K562 (cell line): Measurements from ENCODE around the gene ZNF544. TPM values are rescaled to one million over a fixed set of nuclear protein-coding genes. Genes with fewer than 3 reads are reported as not detected.

Experiments
- ATAC-seq: fragments of 200-7000 bp; cut with Tn5 transposase; 3 replicates; pipeline ENCODE4 v1.9.1; 2020; ENCODE audit warnings: moderate library complexity
- BruUV-seq: library from RNA; stranded (reverse); fragments of 400-500 nt; replicated peaks from 2 replicates; lab custom pipeline; 2021; lab: Mats Ljungman, UMichigan
- CTCF ChIA-PET: fragments of 300-600 bp; formaldehyde crosslinking; extraction: SDS; loops from one replicate; lab custom pipeline; 2021; ENCODE audit warnings: low intra/inter-chr PET ratio; lab: Yijun Ruan, JAX
- POLR2A ChIA-PET: fragments of 300-600, 350-650 bp; sonication (Branson Sonifier 250); formaldehyde crosslinking; extraction: SDS; loops from one replicate; lab custom pipeline; 2021; ENCODE audit warnings: antibody characterized with exemption, inconsistent platforms; lab: Yijun Ruan, JAX
- DNase-seq, 4 experiments: peaks; one replicate each; pipeline versions ENCODE4 v3.0.0 to v3.0.0-alpha.2; 2011 to 2018; ENCODE audit warnings: low spot score in 3 of 4, mixed read lengths in 3 of 4; ENCODE audit errors: extremely low read depth in 1 of 4
- FAIRE-seq: peaks from 2 replicates; lab custom pipeline; 2011; peaks lifted over from hg19 to GRCh38; lab: Jason Lieb, UNC
- H2AFZ ChIP-seq: 2 replicates; pipeline ENCODE4 v1.6.0; 2011; ENCODE audit warnings: low read depth, low read length, control low read depth, inconsistent platforms
- H3K27ac ChIP-seq: fragments of 200-600 bp; 3 replicates; pipeline ENCODE4 v1.8.0; 2011; ENCODE audit warnings: low read depth, mild to moderate bottlenecking, control low read depth, inconsistent platforms, low read length, moderate library complexity, mixed read lengths; ENCODE audit errors: extremely low read depth
- H3K27me3 ChIP-seq, 2 experiments: fragments of 300-600 bp in 1 of 2; 2 replicates in 1 of 2; 3 replicates in 1 of 2; pipeline versions ENCODE4 v1.6.0 to v1.8.0; 2011; ENCODE audit warnings: inconsistent platforms in 2 of 2, low read length in 2 of 2, mild to moderate bottlenecking in 1 of 2, mixed read lengths in 1 of 2, moderate library complexity in 1 of 2; ENCODE audit not compliant: control insufficient read depth in 2 of 2, insufficient read depth in 2 of 2
- H3K36me3 ChIP-seq: fragments of 300-600 bp; 3 replicates; pipeline ENCODE4 v1.8.0; 2011; ENCODE audit warnings: mild to moderate bottlenecking, low read length, inconsistent platforms; ENCODE audit not compliant: control insufficient read depth, insufficient read depth
- H3K4me1 ChIP-seq, 2 experiments: fragments of 200-600 bp in 1 of 2; replicated peaks in 1 of 2; 2 replicates in 1 of 2; 3 replicates in 1 of 2; pipeline versions ENCODE4 v1.5.1 to v1.8.0; 2011; ENCODE audit warnings: inconsistent platforms in 2 of 2, low read length in 2 of 2, mild to moderate bottlenecking in 1 of 2, mixed read lengths in 1 of 2, moderate library complexity in 1 of 2; ENCODE audit not compliant: control insufficient read depth in 2 of 2, insufficient read depth in 2 of 2
- H3K4me2 ChIP-seq: 2 replicates; pipeline ENCODE4 v1.6.1; 2011; ENCODE audit warnings: low read length, control low read depth, inconsistent platforms, mixed read lengths; ENCODE audit not compliant: insufficient read depth
- H3K4me3 ChIP-seq: fragments of 200-600 bp; sonication (generic), shearing (Covaris generic); 2 replicates; pipeline ENCODE4 v1.5.1; 2016; ENCODE audit warnings: control low read depth, inconsistent platforms
- H3K79me2 ChIP-seq: fragments of 200-600 bp; 3 replicates; pipeline ENCODE4 v1.8.0; 2011; ENCODE audit warnings: low read length, inconsistent platforms; ENCODE audit not compliant: control insufficient read depth, insufficient read depth
- H3K9ac ChIP-seq, 2 experiments: 2 replicates each; pipeline versions ENCODE4 v1.6.0 to v1.6.1; 2011; ENCODE audit warnings: low read depth in 2 of 2, low read length in 2 of 2, control low read depth in 1 of 2, inconsistent platforms in 1 of 2, mild to moderate bottlenecking in 1 of 2, mixed read lengths in 1 of 2; ENCODE audit not compliant: insufficient read depth in 1 of 2
- H3K9me1 ChIP-seq: one replicate; pipeline ENCODE4 v1.6.0; 2011; ENCODE audit warnings: inconsistent platforms, mild to moderate bottlenecking, low read length, moderate library complexity; ENCODE audit not compliant: control insufficient read depth, insufficient read depth
- H3K9me3 ChIP-seq: replicated peaks from 2 replicates; pipeline ENCODE4 v1.5.1; 2011; ENCODE audit warnings: low read depth, low read length, inconsistent platforms; ENCODE audit not compliant: control insufficient read depth, insufficient read depth
- H4K20me1 ChIP-seq: replicated peaks from 2 replicates; pipeline ENCODE4 v1.6.1; 2011; ENCODE audit warnings: low read length, inconsistent platforms, mixed read lengths; ENCODE audit not compliant: control insufficient read depth, insufficient read depth
- ATF4 ChIP-seq: fragments of 450-650 bp; formaldehyde crosslinking; IDR thresholded peaks from 2 replicates; pipeline ENCODE4 v1.4.0; 2022; ENCODE audit warnings: mild to moderate bottlenecking, moderate library complexity
- BRCA1 ChIP-seq, 2 experiments: fragments of 450-650 bp in 1 of 2; sonication (generic) in 1 of 2; formaldehyde crosslinking in 1 of 2; IDR thresholded peaks; 2 replicates each; pipeline versions ENCODE4 v1.5.0 to v1.6.1; 2017 to 2020; ENCODE audit warnings: mild to moderate bottlenecking in 1 of 2, missing genetic modification reagents in 1 of 2
- CC2D1A ChIP-seq: fragments of 450-650 bp; IDR thresholded peaks from 2 replicates; pipeline ENCODE4 v1.6.1; 2017; ENCODE audit warnings: mild to moderate bottlenecking
- DACH1 ChIP-seq: fragments of 450-650 bp; IDR thresholded peaks from 2 replicates; pipeline ENCODE4 v1.6.1; 2018; ENCODE audit not compliant: partially characterized antibody
- KDM5B ChIP-seq: fragments of 200-600 bp; sonication (generic); IDR thresholded peaks from 2 replicates; pipeline ENCODE4 v1.6.1; 2012; ENCODE audit warnings: low read depth, mild to moderate bottlenecking, moderate library complexity, low read length, control low read depth, inconsistent platforms; ENCODE audit not compliant: insufficient replicate concordance
- NCOA1 ChIP-seq: fragments of 450-650 bp; IDR thresholded peaks from 2 replicates; pipeline ENCODE4 v1.6.1; 2016; ENCODE audit warnings: low read depth
- RBM22 ChIP-seq: fragments of 200-400 bp; formaldehyde crosslinking; IDR thresholded peaks from 2 replicates; pipeline ENCODE4 v1.6.1; 2018; ENCODE audit warnings: low read length, low read depth; ENCODE audit not compliant: poor library complexity, severe bottlenecking
- TCF15 ChIP-seq: fragments of 250-450 bp; sonication (Bioruptor Pico); IDR thresholded peaks from 2 replicates; pipeline ENCODE4 v1.8.0; 2022; ENCODE audit warnings: moderate library complexity, mild to moderate bottlenecking, inconsistent platforms
- ZC3H11A ChIP-seq: IDR thresholded peaks from 2 replicates; pipeline ENCODE4 v1.6.1; 2012; ENCODE audit warnings: low read depth, low read length, improper control_type of control experiment
- ZNF133 ChIP-seq: fragments of 250-450 bp; sonication (Bioruptor Pico); IDR thresholded peaks from 2 replicates; pipeline ENCODE4 v1.4.0; 2020; ENCODE audit warnings: mild to moderate bottlenecking
- ZNF395 ChIP-seq: fragments of 200-800 bp; sonication (Bioruptor generic); IDR thresholded peaks from 2 replicates; pipeline ENCODE4 v1.6.1; 2017; ENCODE audit warnings: missing genetic modification characterization, missing compliant biosample characterization
- ZNF561 ChIP-seq: fragments of 450-650 bp; formaldehyde crosslinking; conservative IDR thresholded peaks from 2 replicates; pipeline ENCODE4 v1.4.0; 2020; ENCODE audit warnings: mild to moderate bottlenecking, moderate library complexity
- ZNF592 ChIP-seq: fragments of 450-650 bp; IDR thresholded peaks from 2 replicates; pipeline ENCODE4 v1.6.1; 2017; ENCODE audit warnings: antibody characterized with exemption, mild to moderate bottlenecking
- WGBS: fragments of 100-300 bp; shearing (Covaris generic); methylation state at CpG from one replicate; pipeline ENCODE4 v1.1.6; 2016; ENCODE audit warnings: low coverage, mixed read lengths; ENCODE audit not compliant: insufficient coverage; ENCODE audit errors: missing lambda C conversion rate; 5-methylcytosine and 5-hydroxymethylcytosine counted together
- in situ Hi-C: fragments of 300-500 bp; cut with MboI; formaldehyde crosslinking; loops from 4 replicates; pipeline ENCODE4 v1.15.0; 2018; ENCODE audit warnings: inconsistent platforms, mixed read lengths
- intact Hi-C: fragments of 100-400 bp; cut with micrococcal nuclease; formaldehyde crosslinking; loops from 2 replicates; pipeline ENCODE4 v1.14.2; 2022
- polyA plus RNA-seq, 8 experiments: library from polyadenylated mRNA; depleted of rRNA in 4 of 8; stranded (reverse) in 5 of 8; unstranded in 3 of 8; fragments of >200 nt; fragmentation: Nextera tagmentation in 2 of 8; fragmentation: Illumina TruSeq in 1 of 8; extraction: Ambion mirVana in 2 of 8; extraction: Trizol in 1 of 8; gene quantifications; 2 replicates each; pipeline versions ENCODE4 v1.2.1 to v1.2.3, GENCODE V29; 2011 to 2014; ENCODE audit warnings: inconsistent platforms in 1 of 8, missing spikeins in 1 of 8
- total RNA-seq, 7 experiments: library from RNA; depleted of rRNA in 6 of 7; stranded (reverse); fragments of >200 nt in 6 of 7; fragmentation: Illumina TruSeq in 2 of 7; extraction: Trizol in 2 of 7; gene quantifications; 2 replicates each; pipeline versions ENCODE4 v1.2.1 to v1.2.3, GENCODE V29; 2011 to 2021; ENCODE audit warnings: low replicate concordance in 1 of 7

The ZNF544 gene
- total and polyA plus RNA-seq, 9 of the 15 experiments (the other 6 are each of a cell fraction or from before 2014, with no cell fraction given) = 23.6 to 59.0 (median 41.4) TPM

- H3K79me2 ChIP-seq = peaks cover 57% of the 10 kb centered on the region
- H4K20me1 ChIP-seq = no peaks in the 10 kb centered on the region
- peaks cover 10 to 19% of the 10 kb centered on the region in 2 experiments; a peak in 4 of 5 replicates for H3K4me1 ChIP-seq
- FAIRE-seq = no peak
- in situ Hi-C loops = no loop called here
- peak overlapping the region; percentile 80 for H3K27ac ChIP-seq
- H3K36me3 ChIP-seq = peaks cover 26% of the 10 kb centered on the region; the same call in 2 of the 3 replicates
- H3K9ac ChIP-seq = peak overlapping the region; percentile 93 to 100
- DNase-seq = no peak
- no peaks in the 10 kb centered on the region for H3K27me3 ChIP-seq
- H3K9me1 ChIP-seq = no peaks in the 10 kb centered on the region
- CTCF ChIA-PET = no interaction called here
- H3K4me3 ChIP-seq = peak overlapping the region; percentile 64
- POLR2A ChIA-PET = interaction anchor here (0.6 to 1.6 kb wide), 10 partner anchors 8 to 278 kb away, joined by 3 to 5 read pairs (median 4); partner anchors contain the start of genes ZBTB45, ZNF274 and ZNF324B
- H3K4me2 ChIP-seq = peak overlapping the region; percentile 89
- TSS peak; percentile 69 for BruUV-seq
- ATAC-seq = peak; percentile 1; the same call in 2 of the 3 replicates
- H3K9me3 ChIP-seq = peaks cover 2% of the 10 kb centered on the region; the same call in 1 of the 2 replicates
- 38% methylated on average over 23 of the region's 25 CpGs for WGBS
- H2AFZ ChIP-seq = peak overlapping the region; percentile 92
- intact Hi-C loops = loop anchor here (1.0 to 5.0 kb wide), 3 partner anchors 27 to 129 kb away; partner anchors contain the start of genes ERVK3-1, ZNF274 and ZNF584
- TF ChIP-seq ZNF395 = no peak; the same call in 1 of the 2 replicates
- TF ChIP-seq BRCA1 (IDR thresholded peaks at IDR 0.05) = no peak
- 0 out of 2 replicates have a peak, but pooled peaks have one; percentile 42 for TF ChIP-seq BRCA1 (CRISPR knock-in tag; IDR thresholded peaks at IDR 0.05)
- peak; percentile 92 for TF ChIP-seq ZNF592
- TF ChIP-seq DACH1 = no peak
- no peak for TF ChIP-seq KDM5B
- no peak for TF ChIP-seq ZNF561 (CRISPR knock-in tag)
- TF ChIP-seq ATF4 (CRISPR knock-in tag) = peak; percentile 20; the same call in 1 of the 2 replicates
- TF ChIP-seq CC2D1A = no peak
- no peak for TF ChIP-seq NCOA1
- no peak for TF ChIP-seq TCF15 (CRISPR knock-in tag)
- TF ChIP-seq ZNF133 (CRISPR knock-in tag) = no peak
- no peak for TF ChIP-seq ZC3H11A
- TF ChIP-seq RBM22 = no peak
Observed at GRCh38 chr19:58277748-58278540, 49.2 kb downstream of the ZNF544 start.
